ENCODE results near the gene TAAR2.
"Not testable (repeated sequence)": the region's sequence is repeated elsewhere in the genome, so short reads cannot be mapped to it uniquely, and the experiment has no call there.

The TAAR2 gene

GRCh38 chr6:132612449-132613108, 11.5 kb downstream of the TAAR2 start:
- TF ChIP-seq CTCF (conservative IDR thresholded peaks at IDR 0.05; ENCODE audit: low read depth, low read length): no peak
- DNase-seq (ENCODE audit: low read depth): no peak
- no peak overlapping the region for H3K4me3 ChIP-seq (ENCODE audit: low read depth, low read length)

- no peak for DNase-seq (ENCODE audit: low read depth)
- no peak for TF ChIP-seq CTCF (conservative IDR thresholded peaks at IDR 0.05; ENCODE audit: low read depth, low read length)
- no peak overlapping the region for H3K4me3 ChIP-seq (ENCODE audit: low read depth, low read length)
Measured at GRCh38 chr6:132611616-132612015, 12.5 kb downstream of the TAAR2 start.

DNA sequence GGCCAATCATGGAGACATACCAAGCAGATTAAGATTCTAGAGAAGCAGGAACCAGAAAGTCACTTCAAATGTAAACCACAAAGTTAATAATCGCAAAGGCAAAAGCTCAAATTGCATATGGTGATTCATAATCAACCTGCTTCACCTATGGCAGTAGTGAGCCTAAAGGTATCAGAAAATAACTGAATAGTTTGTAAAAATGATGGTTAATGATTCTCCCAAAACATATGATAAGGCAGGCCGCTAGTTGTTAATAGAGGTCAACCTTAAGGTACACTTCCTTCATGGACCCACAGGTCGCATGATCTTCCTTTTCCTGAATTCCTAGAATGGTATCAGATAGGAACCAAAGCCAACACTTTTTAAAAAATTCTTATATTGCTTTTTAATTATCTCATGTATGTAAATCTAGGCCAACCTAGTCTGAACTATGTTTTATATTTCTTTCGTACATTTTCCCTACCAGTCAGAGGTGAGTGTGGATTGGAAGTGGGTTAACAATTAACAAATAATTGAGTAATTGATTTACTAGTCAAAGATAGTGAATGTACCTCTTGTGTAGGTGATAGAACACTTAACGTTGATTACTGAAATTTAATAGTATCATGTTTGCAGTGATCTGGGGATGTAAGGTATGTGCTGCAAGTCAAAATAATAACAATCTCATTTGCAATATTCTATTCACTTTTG, 16.4 kb downstream of the TAAR2 start:
- TF ChIP-seq CTCF (conservative IDR thresholded peaks at IDR 0.05; ENCODE audit: low read depth, low read length): no peak
- no peak for DNase-seq (ENCODE audit: low read depth)
- no peak overlapping the region for H3K4me3 ChIP-seq (ENCODE audit: low read depth, low read length)

GRCh38 chr6:132604635-132605152, 19.4 kb downstream of the TAAR2 start:
- no peak for TF ChIP-seq CTCF (conservative IDR thresholded peaks at IDR 0.05; ENCODE audit: low read depth, low read length)
- H3K4me3 ChIP-seq (ENCODE audit: low read depth, low read length): no peak overlapping the region
- DNase-seq (ENCODE audit: low read depth): no peak

DNA sequence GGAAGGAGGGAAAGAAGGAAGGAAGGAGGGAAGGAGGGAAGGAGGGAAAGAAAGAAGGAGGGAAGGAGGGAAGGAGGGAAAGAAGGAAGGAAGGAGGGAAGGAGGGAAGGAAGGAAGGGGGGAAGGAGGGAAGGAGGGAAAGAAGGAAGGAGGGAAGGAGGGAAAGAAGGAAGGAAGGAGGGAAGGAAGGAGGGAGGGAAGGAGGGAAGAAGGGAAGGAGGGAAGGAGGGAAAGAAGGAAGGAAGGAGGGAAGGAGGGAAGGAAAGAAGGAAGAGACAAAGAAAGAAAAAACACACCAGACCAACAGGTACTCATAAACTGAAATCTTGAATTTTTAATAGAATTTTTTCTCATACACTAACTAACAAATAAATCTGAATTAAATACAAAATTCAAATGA, 23.2 kb downstream of the TAAR2 start:
- not testable (repeated sequence) for DNase-seq (ENCODE audit: low read depth); H3K4me3 ChIP-seq (ENCODE audit: low read depth, low read length)

- peak; percentile 33 for TF ChIP-seq CTCF (conservative IDR thresholded peaks at IDR 0.05; ENCODE audit: low read depth, low read length)
- H3K4me3 ChIP-seq (ENCODE audit: low read depth, low read length): no peak overlapping the region
- no peak for DNase-seq (ENCODE audit: low read depth)
Measured at GRCh38 chr6:132598473-132598872, 25.6 kb downstream of the TAAR2 start.

- no peak overlapping the region for H3K4me3 ChIP-seq (ENCODE audit: low read depth, low read length)
- no peak for DNase-seq (ENCODE audit: low read depth)
- no peak for TF ChIP-seq CTCF (conservative IDR thresholded peaks at IDR 0.05; ENCODE audit: low read depth, low read length)
Measured at GRCh38 chr6:132596201-132596600, 27.9 kb downstream of the TAAR2 start.

Data from choroid plexus epithelial cell (primary cell).